ENCODE measurements around the gene MICAL3. TPM values are rescaled to one million over a fixed set of nuclear protein-coding genes. Genes with fewer than 3 reads are reported as not detected.

MICAL3 gene
- total and polyA plus RNA-seq, 9 of the 15 experiments (the other 6 are each of a cell fraction or from before 2014, with no cell fraction given) = 0.53 to 32.1 (median 12.3) TPM

- no peak for TF ChIP-seq ZBTB40 (IDR thresholded peaks at IDR 0.05)
- no peak for TF ChIP-seq ZBTB40 (CRISPR knock-in tag; IDR thresholded peaks at IDR 0.05)
- no peak for TF ChIP-seq ZC3H11A (IDR thresholded peaks at IDR 0.05; ENCODE audit: low read depth, low read length)
- no peak for TF ChIP-seq SIN3A (IDR thresholded peaks at IDR 0.05; ENCODE audit: borderline replicate concordance in 2 of 2, control insufficient read depth in 1 of 2, low read depth in 2 of 2, low read length in 2 of 2)
- TF ChIP-seq LARP7 (IDR thresholded peaks at IDR 0.05) = no peak
- TF ChIP-seq ATF7 (IDR thresholded peaks at IDR 0.05) = no peak
- no peak for TF ChIP-seq CHD1 (IDR thresholded peaks at IDR 0.05; ENCODE audit: low read length)
- TF ChIP-seq TRIM24 (IDR thresholded peaks at IDR 0.05) = no peak
- TF ChIP-seq CREM (IDR thresholded peaks at IDR 0.05; ENCODE audit: low read depth) = no peak
These were observed 164.0 kb downstream of the MICAL3 start (continued) for GRCh38 chr22:17860220-17860965.

All from K562 (cell line).